Measurements from ENCODE around the gene MRPS2. TPM values are rescaled to one million over a fixed set of nuclear protein-coding genes. Genes with fewer than 3 reads are reported as not detected.
"Not testable (repeated sequence)": the region's sequence is repeated elsewhere in the genome, so short reads cannot be mapped to it uniquely, and the experiment has no call there.

Gene MRPS2
- polyA plus RNA-seq, 1 donor from 2014 or later: 20.1 TPM

GRCh38 chr9:135455401-135456030 lies 45.0 kb upstream of the MRPS2 start:
- TF ChIP-seq MXI1 (conservative IDR thresholded peaks at IDR 0.05; ENCODE audit: poor library complexity, severe bottlenecking): no peak
- no peak for TF ChIP-seq TAF1 (IDR thresholded peaks at IDR 0.05; ENCODE audit: low read depth)
- TF ChIP-seq EZH2 (IDR thresholded peaks at IDR 0.05; ENCODE audit: borderline replicate concordance, insufficient read depth, low read length, poor library complexity, severe bottlenecking): no peak
- no peak for TF ChIP-seq RAD21 (conservative IDR thresholded peaks at IDR 0.05)
- no peak overlapping the region for H2AFZ ChIP-seq (ENCODE audit: low read depth, low read length)

GRCh38 chr9:135456436-135457104 lies 43.9 kb upstream of the MRPS2 start:
- Histone ChIP-seq H3K36me3 (ENCODE audit: insufficient read depth, low read length) (no peaks in the 10 kb centered on the region), H2AFZ (ENCODE audit: low read depth, low read length) (no peak overlapping the region), H3K4me2 (ENCODE audit: low read length) (no peak overlapping the region), H3K4me3 (ENCODE audit: low read length) (no peak overlapping the region), H3K79me2 (replicated peaks; ENCODE audit: insufficient read depth, low read length) (no peaks in the 10 kb centered on the region), H3K9ac (ENCODE audit: low read length) (no peak overlapping the region), H4K20me1 (ENCODE audit: insufficient read depth) (no peaks in the 10 kb centered on the region), H3F3A (ENCODE audit: insufficient read depth, low read length, poor library complexity, severe bottlenecking) (no peaks in the 10 kb centered on the region), H3K27me3 (ENCODE audit: insufficient read depth, low read depth, low read length) (no peaks in the 10 kb centered on the region), H3K9me2 (ENCODE audit: insufficient read depth, low read length) (no peaks in the 10 kb centered on the region), H3K27ac (ENCODE audit: low read length) (no peak overlapping the region), H3K9me3 (ENCODE audit: low read length) (no peaks in the 10 kb centered on the region)
- TF ChIP-seq, protein P1, sequence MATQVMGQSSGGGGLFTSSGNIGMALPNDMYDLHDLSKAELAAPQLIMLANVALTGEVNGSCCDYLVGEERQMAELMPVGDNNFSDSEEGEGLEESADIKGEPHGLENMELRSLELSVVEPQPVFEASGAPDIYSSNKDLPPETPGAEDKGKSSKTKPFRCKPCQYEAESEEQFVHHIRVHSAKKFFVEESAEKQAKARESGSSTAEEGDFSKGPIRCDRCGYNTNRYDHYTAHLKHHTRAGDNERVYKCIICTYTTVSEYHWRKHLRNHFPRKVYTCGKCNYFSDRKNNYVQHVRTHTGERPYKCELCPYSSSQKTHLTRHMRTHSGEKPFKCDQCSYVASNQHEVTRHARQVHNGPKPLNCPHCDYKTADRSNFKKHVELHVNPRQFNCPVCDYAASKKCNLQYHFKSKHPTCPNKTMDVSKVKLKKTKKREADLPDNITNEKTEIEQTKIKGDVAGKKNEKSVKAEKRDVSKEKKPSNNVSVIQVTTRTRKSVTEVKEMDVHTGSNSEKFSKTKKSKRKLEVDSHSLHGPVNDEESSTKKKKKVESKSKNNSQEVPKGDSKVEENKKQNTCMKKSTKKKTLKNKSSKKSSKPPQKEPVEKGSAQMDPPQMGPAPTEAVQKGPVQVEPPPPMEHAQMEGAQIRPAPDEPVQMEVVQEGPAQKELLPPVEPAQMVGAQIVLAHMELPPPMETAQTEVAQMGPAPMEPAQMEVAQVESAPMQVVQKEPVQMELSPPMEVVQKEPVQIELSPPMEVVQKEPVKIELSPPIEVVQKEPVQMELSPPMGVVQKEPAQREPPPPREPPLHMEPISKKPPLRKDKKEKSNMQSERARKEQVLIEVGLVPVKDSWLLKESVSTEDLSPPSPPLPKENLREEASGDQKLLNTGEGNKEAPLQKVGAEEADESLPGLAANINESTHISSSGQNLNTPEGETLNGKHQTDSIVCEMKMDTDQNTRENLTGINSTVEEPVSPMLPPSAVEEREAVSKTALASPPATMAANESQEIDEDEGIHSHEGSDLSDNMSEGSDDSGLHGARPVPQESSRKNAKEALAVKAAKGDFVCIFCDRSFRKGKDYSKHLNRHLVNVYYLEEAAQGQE (IDR thresholded peaks at IDR 0.05; ENCODE audit: borderline replicate concordance): no peak
- no peak for TF ChIP-seq MXI1 (conservative IDR thresholded peaks at IDR 0.05; ENCODE audit: poor library complexity, severe bottlenecking)
- TF ChIP-seq EZH2 (IDR thresholded peaks at IDR 0.05; ENCODE audit: borderline replicate concordance, insufficient read depth, low read length, poor library complexity, severe bottlenecking): no peak
- no peak for TF ChIP-seq EP300 (conservative IDR thresholded peaks at IDR 0.05; ENCODE audit: poor library complexity, severe bottlenecking)

More at GRCh38 chr9:135455401-135456030, 45.0 kb upstream of the MRPS2 start:
- no peak overlapping the region for H3K4me2 ChIP-seq (ENCODE audit: low read length)
- H3K27ac ChIP-seq (ENCODE audit: low read length): no peak overlapping the region
- H3K9me3 ChIP-seq (ENCODE audit: low read length): no peaks in the 10 kb centered on the region
- no peaks in the 10 kb centered on the region for H3K79me2 ChIP-seq (replicated peaks; ENCODE audit: insufficient read depth, low read length)
- no peak overlapping the region for H3K9ac ChIP-seq (ENCODE audit: low read length)
- no peaks in the 10 kb centered on the region for H3K27me3 ChIP-seq (ENCODE audit: insufficient read depth, low read depth, low read length)
- no peaks in the 10 kb centered on the region for H4K20me1 ChIP-seq (ENCODE audit: insufficient read depth)
- H3K4me3 ChIP-seq (ENCODE audit: low read length): no peak overlapping the region
- H3K9me2 ChIP-seq (ENCODE audit: insufficient read depth, low read length): no peaks in the 10 kb centered on the region
- no peaks in the 10 kb centered on the region for H3K36me3 ChIP-seq (ENCODE audit: insufficient read depth, low read length)
- no peaks in the 10 kb centered on the region for H3F3A ChIP-seq (ENCODE audit: insufficient read depth, low read length, poor library complexity, severe bottlenecking)

- not testable (repeated sequence) for H3K27ac ChIP-seq (ENCODE audit: low read length); H3K79me2 ChIP-seq (replicated peaks; ENCODE audit: insufficient read depth, low read length); H3K27me3 ChIP-seq (ENCODE audit: insufficient read depth, low read depth, low read length); H3K36me3 ChIP-seq (ENCODE audit: insufficient read depth, low read length); H2AFZ ChIP-seq (ENCODE audit: low read depth, low read length); H3K4me2 ChIP-seq (ENCODE audit: low read length); H3K4me3 ChIP-seq (ENCODE audit: low read length); H3K9ac ChIP-seq (ENCODE audit: low read length); H3K9me2 ChIP-seq (ENCODE audit: insufficient read depth, low read length); H4K20me1 ChIP-seq (ENCODE audit: insufficient read depth); H3F3A ChIP-seq (ENCODE audit: insufficient read depth, low read length, poor library complexity, severe bottlenecking); H3K9me3 ChIP-seq (ENCODE audit: low read length)
These were observed 42.0 kb upstream of the MRPS2 start for GRCh38 chr9:135458478-135458877.

Measured in neural cell (in vitro differentiated cells).